Measurements from ENCODE around the gene LSM14A.
"Not testable (repeated sequence)": the region's sequence is repeated elsewhere in the genome, so short reads cannot be mapped to it uniquely, and the experiment has no call there.

Gene LSM14A

DNA sequence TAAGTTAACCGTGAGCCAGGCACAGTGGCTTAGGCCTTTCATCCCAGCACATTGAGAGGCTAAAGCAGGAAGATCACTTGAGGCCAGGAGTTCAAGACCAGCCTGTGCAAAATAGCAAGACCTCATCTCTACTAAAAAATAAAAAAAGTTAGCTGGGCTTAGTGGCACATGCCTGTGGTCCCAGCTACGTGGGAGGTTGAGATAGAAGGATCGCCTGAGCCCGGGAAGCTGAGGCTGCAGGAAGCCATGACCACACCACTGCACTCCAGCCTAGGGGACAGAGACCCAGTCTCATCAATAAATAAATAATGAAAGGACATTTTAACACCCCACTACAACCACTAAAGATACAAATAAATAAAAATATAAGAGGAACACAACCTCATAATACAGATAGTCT, 21.6 kb downstream of the LSM14A start:
- peaks cover 49% of the 10 kb centered on the region for H3K36me3 ChIP-seq (ENCODE audit: control insufficient read depth, insufficient read depth, low read length, severe bottlenecking)
- no peak for DNase-seq (ENCODE audit: low read depth)
- no peak overlapping the region for H3K4me3 ChIP-seq (ENCODE audit: low read length)
- no peak overlapping the region for H3K9ac ChIP-seq (ENCODE audit: low read length)
- H3K9me3 ChIP-seq (ENCODE audit: control insufficient read depth, low read length), result no peaks in the 10 kb centered on the region
- peaks cover 22% of the 10 kb centered on the region for H3K4me1 ChIP-seq (ENCODE audit: control insufficient read depth, insufficient read depth, low read length)
- no peaks in the 10 kb centered on the region for H3K27me3 ChIP-seq (replicated peaks; ENCODE audit: control insufficient read depth, insufficient read depth, low read length)

DNA sequence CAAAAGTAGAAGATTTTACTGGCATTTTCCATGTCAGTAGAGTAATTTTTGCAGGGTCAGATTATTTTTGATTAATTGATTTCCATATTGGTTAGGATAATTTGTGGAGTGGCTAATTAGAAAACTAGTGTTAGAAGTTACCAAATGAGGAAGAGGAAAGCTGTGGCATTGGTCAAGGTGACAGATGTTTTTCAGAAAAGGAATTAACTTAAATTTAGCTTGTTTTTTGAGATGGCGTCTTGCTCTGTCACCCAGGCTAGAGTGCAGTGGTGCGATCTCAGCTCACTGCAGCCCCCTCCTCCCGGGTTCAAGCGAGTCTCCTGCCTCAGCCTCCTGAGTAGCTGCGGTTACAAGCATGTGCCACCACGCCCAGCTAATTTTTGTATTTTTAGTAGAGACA, 28.8 kb downstream of the LSM14A start:
- no peaks in the 10 kb centered on the region for H3K27me3 ChIP-seq (replicated peaks; ENCODE audit: control insufficient read depth, insufficient read depth, low read length)
- no peak overlapping the region for H3K9ac ChIP-seq (ENCODE audit: low read length)
- H3K36me3 ChIP-seq (ENCODE audit: control insufficient read depth, insufficient read depth, low read length, severe bottlenecking), result peaks cover 57% of the 10 kb centered on the region
- no peaks in the 10 kb centered on the region for H3K4me1 ChIP-seq (ENCODE audit: control insufficient read depth, insufficient read depth, low read length)
- H3K4me3 ChIP-seq (ENCODE audit: low read length), result no peak overlapping the region
- no peak for DNase-seq (ENCODE audit: low read depth)
- no peaks in the 10 kb centered on the region for H3K9me3 ChIP-seq (ENCODE audit: control insufficient read depth, low read length)

DNA sequence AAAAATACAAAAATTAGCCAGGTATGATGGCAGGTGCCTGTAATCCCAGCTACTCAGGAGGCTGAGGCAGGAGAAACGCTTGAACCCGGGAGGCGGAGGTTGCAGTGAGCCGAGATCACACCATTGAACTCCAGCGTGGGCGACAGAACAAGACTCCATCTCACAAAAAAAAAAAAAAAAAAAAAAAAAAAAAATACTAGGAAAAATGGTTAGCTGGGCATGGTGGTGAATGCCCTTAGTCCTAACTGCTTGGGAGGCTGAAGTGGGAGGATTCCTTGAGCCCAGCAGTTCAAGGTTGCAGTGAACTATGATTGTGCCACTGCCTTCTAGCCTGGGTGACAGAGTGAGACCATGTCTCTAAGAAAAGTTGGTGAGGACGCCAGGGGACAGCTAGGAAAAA, 33.0 kb downstream of the LSM14A start:
- peaks cover 55% of the 10 kb centered on the region for H3K36me3 ChIP-seq (ENCODE audit: control insufficient read depth, insufficient read depth, low read length, severe bottlenecking)
- not testable (repeated sequence) for H3K9ac ChIP-seq (ENCODE audit: low read length); DNase-seq (ENCODE audit: low read depth); H3K4me1 ChIP-seq (ENCODE audit: control insufficient read depth, insufficient read depth, low read length); H3K4me3 ChIP-seq (ENCODE audit: low read length); H3K27me3 ChIP-seq (replicated peaks; ENCODE audit: control insufficient read depth, insufficient read depth, low read length); H3K9me3 ChIP-seq (ENCODE audit: control insufficient read depth, low read length)

DNA sequence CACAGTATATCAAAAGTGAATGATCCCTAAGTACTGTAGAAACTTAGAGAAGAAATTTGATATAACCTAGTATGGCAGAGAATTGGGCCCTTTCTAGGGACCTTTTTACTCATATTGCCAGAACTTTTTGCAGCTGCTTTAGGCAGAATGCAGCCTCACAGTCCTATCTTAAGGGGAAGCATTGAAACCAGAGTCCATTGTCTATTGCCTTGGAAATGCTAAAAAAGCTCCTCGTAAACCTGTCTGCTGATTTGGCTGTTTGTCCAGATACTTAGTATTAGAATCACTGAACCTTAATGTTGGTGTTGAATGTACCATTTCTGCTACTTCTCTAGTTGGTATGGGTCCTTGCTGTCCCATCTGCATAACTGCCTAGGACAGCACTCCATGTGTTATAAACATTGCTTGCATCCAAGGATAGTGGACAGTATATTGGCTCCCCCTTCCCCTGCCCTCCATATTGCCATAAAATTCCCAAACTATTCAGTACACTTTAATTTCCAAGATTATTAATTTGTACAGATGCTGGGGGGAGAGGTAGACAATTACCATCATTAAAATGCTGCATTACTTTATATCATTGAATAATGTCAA, 36.1 kb downstream of the LSM14A start:
- Histone ChIP-seq H3K27me3 (replicated peaks; ENCODE audit: control insufficient read depth, insufficient read depth, low read length) (no peaks in the 10 kb centered on the region), H3K9me3 (ENCODE audit: control insufficient read depth, low read length) (no peaks in the 10 kb centered on the region), H3K36me3 (ENCODE audit: control insufficient read depth, insufficient read depth, low read length, severe bottlenecking) (peaks cover 68% of the 10 kb centered on the region), H3K4me3 (ENCODE audit: low read length) (no peak overlapping the region), H3K4me1 (ENCODE audit: control insufficient read depth, insufficient read depth, low read length) (no peaks in the 10 kb centered on the region), H3K9ac (ENCODE audit: low read length) (no peak overlapping the region)
- no peak for DNase-seq (ENCODE audit: low read depth)

DNA sequence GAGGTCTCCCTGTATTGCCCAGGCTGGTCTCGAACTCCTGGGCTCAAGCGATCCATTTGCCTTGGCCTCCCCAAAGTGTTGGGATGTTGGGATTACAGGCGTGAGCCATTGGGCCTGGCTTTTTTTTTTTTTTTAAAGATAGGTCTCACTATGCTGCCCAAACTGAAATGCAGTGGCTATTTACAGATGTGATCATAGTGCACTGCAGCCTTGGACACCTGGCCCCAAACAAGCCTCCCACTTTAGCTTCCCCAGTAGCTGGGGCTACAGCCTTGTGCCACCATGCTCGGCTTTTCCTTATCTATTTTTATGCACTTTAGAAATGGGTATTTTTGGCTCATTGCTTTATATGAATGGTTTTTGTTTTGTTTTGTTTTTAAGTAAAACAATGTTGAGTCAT, 37.4 kb downstream of the LSM14A start:
- Histone ChIP-seq H3K4me1 (ENCODE audit: control insufficient read depth, insufficient read depth, low read length) (no peaks in the 10 kb centered on the region), H3K27me3 (replicated peaks; ENCODE audit: control insufficient read depth, insufficient read depth, low read length) (no peaks in the 10 kb centered on the region), H3K9me3 (ENCODE audit: control insufficient read depth, low read length) (no peaks in the 10 kb centered on the region), H3K4me3 (ENCODE audit: low read length) (no peak overlapping the region), H3K36me3 (ENCODE audit: control insufficient read depth, insufficient read depth, low read length, severe bottlenecking) (peaks cover 76% of the 10 kb centered on the region), H3K9ac (ENCODE audit: low read length) (no peak overlapping the region)
- no peak for DNase-seq (ENCODE audit: low read depth)

DNA sequence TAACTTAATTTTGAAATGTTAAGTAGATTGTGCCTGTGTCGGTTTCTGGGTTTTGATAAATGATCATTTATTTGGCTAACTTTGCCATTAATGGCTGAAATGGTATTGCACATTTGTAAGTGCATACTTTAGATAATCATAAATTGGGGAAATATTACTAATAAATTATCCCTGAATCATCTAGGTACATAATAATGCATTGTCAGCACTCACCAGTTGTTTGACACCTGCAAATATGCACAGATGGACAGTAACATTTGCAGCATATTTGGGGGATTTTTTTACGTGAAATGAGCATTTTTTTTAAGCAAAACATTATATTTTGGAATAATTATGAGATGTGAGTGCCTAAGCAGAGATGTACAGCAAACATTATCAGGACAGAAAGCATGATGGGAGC, 41.0 kb downstream of the LSM14A start:
- Histone ChIP-seq H3K27me3 (replicated peaks; ENCODE audit: control insufficient read depth, insufficient read depth, low read length) (no peaks in the 10 kb centered on the region), H3K4me3 (ENCODE audit: low read length) (no peak overlapping the region), H3K9me3 (ENCODE audit: control insufficient read depth, low read length) (no peaks in the 10 kb centered on the region), H3K36me3 (ENCODE audit: control insufficient read depth, insufficient read depth, low read length, severe bottlenecking) (peaks cover 63% of the 10 kb centered on the region), H3K9ac (ENCODE audit: low read length) (no peak overlapping the region), H3K4me1 (ENCODE audit: control insufficient read depth, insufficient read depth, low read length) (peaks cover 2% of the 10 kb centered on the region)
- no peak for DNase-seq (ENCODE audit: low read depth)

DNA sequence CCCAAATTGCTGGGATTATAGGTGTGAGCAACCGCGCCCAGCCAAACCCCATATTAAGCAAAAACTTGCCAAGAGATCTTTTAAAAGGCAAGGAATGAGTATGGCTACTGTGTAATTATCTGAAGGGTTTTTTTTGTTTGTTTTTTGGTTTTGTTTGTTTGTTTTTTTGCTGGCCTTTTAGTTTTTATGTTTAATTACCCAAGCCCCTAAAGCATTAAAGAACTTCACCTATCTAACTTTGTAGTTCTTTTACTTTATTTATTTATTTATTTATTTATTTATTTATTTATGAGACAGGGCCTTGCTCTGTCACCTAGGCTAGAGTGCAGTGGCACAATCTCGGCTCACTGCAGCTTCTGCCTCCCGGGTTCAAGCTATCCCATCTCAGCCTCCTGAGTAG, 41.7 kb downstream of the LSM14A start:
- Histone ChIP-seq H3K9me3 (ENCODE audit: control insufficient read depth, low read length) (no peaks in the 10 kb centered on the region), H3K27me3 (replicated peaks; ENCODE audit: control insufficient read depth, insufficient read depth, low read length) (no peaks in the 10 kb centered on the region), H3K9ac (ENCODE audit: low read length) (no peak overlapping the region), H3K4me3 (ENCODE audit: low read length) (no peak overlapping the region), H3K4me1 (ENCODE audit: control insufficient read depth, insufficient read depth, low read length) (peaks cover 4% of the 10 kb centered on the region), H3K36me3 (ENCODE audit: control insufficient read depth, insufficient read depth, low read length, severe bottlenecking) (peaks cover 58% of the 10 kb centered on the region)
- no peak for DNase-seq (ENCODE audit: low read depth)

DNA sequence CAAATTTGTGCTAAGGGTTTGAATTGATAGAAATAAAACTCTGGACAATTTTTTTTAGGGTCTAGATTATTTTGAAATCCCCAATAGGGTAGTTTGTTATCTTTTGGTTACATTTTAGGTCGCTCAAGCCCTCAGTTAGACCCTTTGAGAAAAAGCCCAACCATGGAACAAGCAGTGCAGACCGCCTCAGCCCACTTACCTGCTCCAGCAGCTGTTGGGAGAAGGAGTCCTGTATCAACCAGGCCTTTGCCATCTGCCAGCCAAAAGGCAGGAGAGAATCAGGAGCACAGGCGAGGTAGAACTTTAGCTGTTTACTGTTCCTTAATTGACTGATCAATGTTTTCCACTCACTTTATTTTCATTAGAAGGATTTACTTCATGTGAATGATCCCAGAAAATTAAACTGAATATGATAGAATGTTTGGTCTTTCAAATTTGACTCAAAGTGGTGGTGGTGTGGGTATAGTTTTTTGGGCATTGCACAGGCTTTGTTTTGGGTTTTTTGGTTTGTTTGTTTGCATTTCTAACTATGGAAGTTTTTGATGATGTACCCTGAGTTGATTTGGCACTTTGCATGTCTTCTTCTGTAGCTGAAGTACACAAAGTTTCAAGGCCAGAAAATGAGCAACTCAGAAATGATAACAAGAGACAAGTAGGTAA, 42.8 kb downstream of the LSM14A start:
- DNase-seq (ENCODE audit: low read depth), result no peak
- H3K9ac ChIP-seq (ENCODE audit: low read length), result no peak overlapping the region
- H3K36me3 ChIP-seq (ENCODE audit: control insufficient read depth, insufficient read depth, low read length, severe bottlenecking), result peaks cover 58% of the 10 kb centered on the region
- H3K27me3 ChIP-seq (replicated peaks; ENCODE audit: control insufficient read depth, insufficient read depth, low read length), result no peaks in the 10 kb centered on the region
- peaks cover 4% of the 10 kb centered on the region for H3K4me1 ChIP-seq (ENCODE audit: control insufficient read depth, insufficient read depth, low read length)
- H3K9me3 ChIP-seq (ENCODE audit: control insufficient read depth, low read length), result no peaks in the 10 kb centered on the region
- no peak overlapping the region for H3K4me3 ChIP-seq (ENCODE audit: low read length)

DNA sequence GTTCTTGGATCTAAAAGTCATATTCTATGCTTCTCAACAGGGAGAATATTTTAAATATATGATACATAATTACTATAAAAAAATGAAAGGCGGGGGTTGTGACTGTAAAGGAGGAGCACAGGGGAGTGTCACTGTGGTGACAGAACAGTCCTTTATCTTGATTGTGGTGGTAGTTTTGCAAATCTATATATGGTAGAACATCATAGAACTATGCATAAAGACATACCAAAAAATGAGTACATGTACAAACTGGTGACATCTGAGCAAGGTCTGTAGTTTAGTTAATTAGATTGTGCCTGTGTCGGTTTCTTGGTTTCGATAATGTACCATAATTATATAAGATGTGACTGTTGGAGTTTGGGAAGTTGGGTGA, 43.3 kb downstream of the LSM14A start:
- Histone ChIP-seq H3K4me1 (ENCODE audit: control insufficient read depth, insufficient read depth, low read length) (peaks cover 4% of the 10 kb centered on the region), H3K36me3 (ENCODE audit: control insufficient read depth, insufficient read depth, low read length, severe bottlenecking) (peaks cover 58% of the 10 kb centered on the region), H3K27me3 (replicated peaks; ENCODE audit: control insufficient read depth, insufficient read depth, low read length) (no peaks in the 10 kb centered on the region), H3K9ac (ENCODE audit: low read length) (no peak overlapping the region), H3K4me3 (ENCODE audit: low read length) (no peak overlapping the region), H3K9me3 (ENCODE audit: control insufficient read depth, low read length) (no peaks in the 10 kb centered on the region)
- DNase-seq (ENCODE audit: low read depth), result no peak

DNA sequence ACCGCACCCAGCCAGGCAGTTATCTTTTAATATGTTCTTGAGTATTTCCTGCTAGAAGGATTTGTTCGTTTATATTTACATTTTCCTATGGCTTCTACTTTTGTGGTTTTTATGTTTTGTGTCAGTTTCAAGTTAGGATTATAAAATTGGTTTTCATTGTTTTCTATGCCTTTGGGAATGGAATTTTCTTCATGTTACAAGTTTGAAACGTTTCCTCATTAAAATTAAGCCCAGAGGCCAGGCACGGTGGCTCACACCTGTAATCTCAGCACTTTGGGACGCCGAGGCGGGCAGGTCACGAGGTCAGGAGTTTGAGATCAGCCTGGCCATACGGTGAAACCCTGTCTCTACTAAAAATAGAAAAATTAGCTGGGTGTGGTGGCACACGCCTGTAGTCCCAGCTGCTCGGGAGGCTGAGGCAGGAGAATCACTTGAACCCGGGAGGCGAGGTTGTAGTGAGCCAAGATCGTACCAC, 44.5 kb downstream of the LSM14A start:
- H3K27me3 ChIP-seq (replicated peaks; ENCODE audit: control insufficient read depth, insufficient read depth, low read length); DNase-seq (ENCODE audit: low read depth): not testable (repeated sequence)
- peaks cover 57% of the 10 kb centered on the region for H3K36me3 ChIP-seq (ENCODE audit: control insufficient read depth, insufficient read depth, low read length, severe bottlenecking)

DNA sequence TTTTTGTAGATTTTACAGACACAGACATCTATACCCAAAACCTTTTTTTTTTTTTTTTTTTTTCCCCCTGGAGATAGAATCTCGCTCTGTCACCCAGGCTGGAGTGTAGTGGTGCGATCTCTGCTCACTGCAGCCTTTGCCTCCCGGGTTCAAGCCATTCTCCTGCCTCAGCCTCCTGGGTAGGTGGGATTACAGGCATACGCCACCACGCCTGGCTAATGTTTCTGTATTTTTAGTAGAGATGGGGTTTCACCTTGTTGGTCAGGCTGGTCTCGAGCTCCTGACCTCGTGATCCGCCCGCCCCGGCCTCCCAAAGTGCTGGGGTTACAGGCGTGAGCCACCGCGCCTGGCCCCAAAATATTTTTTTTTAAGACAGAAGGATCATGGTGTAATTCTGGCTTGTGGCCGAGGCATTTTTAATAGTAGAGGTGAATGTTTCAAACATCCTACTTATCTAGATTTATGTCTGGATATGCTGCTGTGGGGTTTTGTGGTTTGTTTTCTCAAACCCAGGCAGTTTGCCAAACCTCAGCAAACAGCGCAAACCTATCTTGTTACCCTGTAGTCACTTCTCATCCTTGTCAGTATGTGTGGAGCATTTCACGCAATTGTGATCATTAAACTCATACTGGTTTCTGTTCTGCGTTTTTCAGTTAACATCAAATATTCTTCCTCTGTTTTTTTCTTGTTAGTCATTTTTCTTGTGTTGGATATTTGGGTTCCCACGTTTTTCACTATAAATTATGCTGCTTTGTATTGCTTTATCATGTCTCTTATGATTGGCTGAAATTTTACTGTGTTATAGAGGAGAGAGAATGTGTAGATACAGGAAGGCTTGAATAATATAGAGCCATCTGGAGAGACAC, 45.9 kb downstream of the LSM14A start:
- DNase-seq (ENCODE audit: low read depth), result peak; percentile 91
- H3K4me3 ChIP-seq (ENCODE audit: low read length), result no peak overlapping the region
- H3K9ac ChIP-seq (ENCODE audit: low read length), result no peak overlapping the region
- H3K9me3 ChIP-seq (ENCODE audit: control insufficient read depth, low read length), result no peaks in the 10 kb centered on the region
- H3K36me3 ChIP-seq (ENCODE audit: control insufficient read depth, insufficient read depth, low read length, severe bottlenecking), result peaks cover 64% of the 10 kb centered on the region
- H3K27me3 ChIP-seq (replicated peaks; ENCODE audit: control insufficient read depth, insufficient read depth, low read length), result no peaks in the 10 kb centered on the region
- peaks cover 11% of the 10 kb centered on the region for H3K4me1 ChIP-seq (ENCODE audit: control insufficient read depth, insufficient read depth, low read length)

More for the DNA sequence above, 44.5 kb downstream of the LSM14A start:
- not testable (repeated sequence) for H3K9me3 ChIP-seq (ENCODE audit: control insufficient read depth, low read length); H3K4me3 ChIP-seq (ENCODE audit: low read length); H3K9ac ChIP-seq (ENCODE audit: low read length); H3K4me1 ChIP-seq (ENCODE audit: control insufficient read depth, insufficient read depth, low read length)
